ENCODE measurements around the gene DBX1.

The DBX1 gene

DNA sequence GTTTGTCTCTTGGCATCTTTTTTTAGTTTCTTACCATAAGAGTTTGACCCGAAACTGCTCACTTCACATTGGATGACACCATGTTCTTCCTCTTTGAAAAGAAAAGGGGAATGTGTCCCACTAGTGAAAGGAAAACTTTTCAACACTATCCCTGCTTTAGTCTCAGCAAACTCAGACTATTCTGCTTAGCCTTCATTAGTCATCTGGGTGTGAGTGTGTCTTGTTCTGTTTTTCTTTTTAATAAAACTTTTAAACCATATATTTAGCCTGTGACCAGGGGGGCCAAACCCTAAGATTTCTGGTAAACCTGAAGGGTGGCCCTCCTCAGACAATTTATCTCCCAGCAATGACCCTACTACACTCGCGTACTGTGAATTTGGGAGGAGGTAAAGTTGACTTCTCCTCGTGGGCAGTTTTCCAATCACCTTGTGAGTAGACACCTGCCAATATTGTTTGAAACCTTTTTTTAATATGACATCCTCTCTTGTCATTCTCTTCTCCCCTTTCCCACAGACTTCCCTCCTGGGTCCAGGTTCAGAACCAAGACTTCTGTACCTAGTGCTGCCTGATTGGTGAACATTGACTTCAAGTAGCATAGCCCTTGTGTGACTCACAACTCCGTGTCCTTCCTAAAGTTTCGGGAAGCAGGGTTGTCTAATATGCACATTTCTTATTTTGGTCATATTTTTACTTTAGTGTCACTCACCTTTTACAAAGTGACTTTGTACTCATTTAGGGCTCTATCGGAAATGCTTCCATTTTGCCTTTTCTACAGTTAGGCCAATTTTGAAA lies 39.9 kb downstream of the DBX1 start:
- no peak for DNase-seq

DNA sequence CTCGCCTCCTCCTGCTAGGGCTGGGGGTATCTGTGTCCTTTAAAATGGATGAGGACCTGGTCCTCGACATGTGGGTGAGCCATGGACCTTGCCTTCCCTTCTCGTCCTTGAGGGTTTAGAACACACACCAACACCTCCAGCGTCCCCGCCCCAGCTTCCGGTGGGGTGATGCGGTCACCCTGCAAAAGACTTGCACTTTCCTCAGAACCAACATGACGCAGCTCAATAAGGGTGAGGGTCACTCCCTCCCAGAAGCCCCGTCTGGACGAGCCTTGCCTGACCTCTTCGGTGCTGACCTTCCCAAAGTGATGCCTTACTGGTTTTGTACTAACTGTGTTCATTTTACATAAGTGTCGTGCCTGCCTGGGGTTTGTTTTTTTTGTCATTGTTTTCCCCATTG lies 41.0 kb downstream of the DBX1 start:
- no peak for DNase-seq

DNA sequence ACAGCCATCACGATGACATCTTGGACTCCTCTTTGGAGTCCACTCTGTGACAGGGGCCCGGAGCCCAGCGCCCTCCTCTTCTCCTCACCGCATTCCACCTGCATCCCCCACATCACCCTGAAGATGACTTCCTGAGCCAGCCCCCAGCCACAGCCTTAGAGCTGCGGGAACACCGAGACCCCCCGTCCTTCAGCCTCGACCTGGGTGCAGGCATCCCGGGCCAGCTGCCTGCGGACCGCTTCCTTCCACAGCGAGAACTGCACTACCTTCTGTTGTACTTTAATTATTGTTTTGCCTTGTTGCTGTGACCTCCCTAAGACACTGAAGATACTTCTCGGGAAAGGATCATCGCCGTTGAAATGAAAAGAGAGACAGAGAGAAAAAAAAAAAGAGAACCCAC lies 42.1 kb downstream of the DBX1 start:
- DNase-seq: no peak

DNA sequence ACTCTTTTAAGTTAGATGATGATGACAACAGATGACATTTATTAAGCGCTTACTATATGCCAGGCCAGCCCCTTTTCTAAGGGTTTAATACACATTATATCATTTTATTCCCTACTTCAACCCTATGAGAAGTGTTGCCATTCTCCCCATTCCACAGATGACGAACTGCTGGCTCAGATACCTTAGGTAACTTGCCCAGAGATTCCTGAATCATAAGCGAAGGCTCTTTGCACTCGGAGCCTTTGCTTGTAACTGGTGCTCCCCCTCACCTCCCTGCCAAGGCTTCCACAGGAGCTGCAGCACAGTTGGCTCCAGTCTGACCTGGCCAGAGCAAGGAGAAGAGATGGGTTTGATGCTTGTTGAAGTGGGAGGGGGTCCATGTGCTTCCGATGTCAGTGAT lies 43.0 kb downstream of the DBX1 start:
- no peak for DNase-seq

DNA sequence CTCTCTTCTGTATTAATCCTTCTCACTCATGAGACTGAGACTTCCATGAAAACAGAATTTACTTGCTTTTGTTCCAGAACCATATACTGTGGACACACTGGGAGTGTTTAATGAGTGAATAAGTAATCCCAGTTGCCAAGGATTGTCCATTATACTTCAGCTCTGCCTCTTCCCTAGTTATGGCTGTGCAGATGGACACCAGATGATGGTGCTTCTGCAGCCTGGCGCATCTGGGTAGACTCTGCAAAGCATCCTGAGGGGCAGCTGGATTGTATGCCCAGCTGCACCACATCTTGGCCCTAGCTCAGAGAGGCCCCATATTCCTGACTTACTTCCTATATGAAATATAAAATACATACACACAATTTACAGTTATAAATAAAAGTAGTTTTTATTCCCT lies 43.5 kb downstream of the DBX1 start:
- no peak for DNase-seq

DNA sequence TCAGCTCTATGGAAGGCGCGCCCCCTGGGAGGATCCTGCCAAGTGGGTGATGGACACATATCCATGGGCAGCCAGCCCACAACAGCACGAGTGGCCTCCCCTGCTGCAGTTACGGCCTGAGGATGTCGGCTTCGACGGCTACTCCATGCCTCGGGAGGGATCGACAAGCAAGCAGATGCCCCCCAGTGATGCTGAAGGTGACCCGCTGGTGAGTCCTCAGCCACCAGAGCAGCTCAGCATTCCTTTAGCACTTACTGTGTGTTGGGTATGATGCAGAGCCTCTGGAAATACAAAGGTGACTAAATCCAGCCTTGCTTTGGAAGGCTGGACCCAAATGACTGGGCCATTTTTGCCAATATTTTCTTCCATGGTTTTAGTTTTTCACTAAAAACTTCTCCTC lies 45.7 kb downstream of the DBX1 start:
- DNase-seq: no peak

GRCh38 chr11:20113149-20113438 lies 47.2 kb downstream of the DBX1 start:
- no peak for DNase-seq

- no peak for DNase-seq
These were observed 47.8 kb downstream of the DBX1 start for GRCh38 chr11:20112291-20113148.

- DNase-seq: no peak
These were observed 48.4 kb downstream of the DBX1 start for GRCh38 chr11:20111871-20112270.

DNA sequence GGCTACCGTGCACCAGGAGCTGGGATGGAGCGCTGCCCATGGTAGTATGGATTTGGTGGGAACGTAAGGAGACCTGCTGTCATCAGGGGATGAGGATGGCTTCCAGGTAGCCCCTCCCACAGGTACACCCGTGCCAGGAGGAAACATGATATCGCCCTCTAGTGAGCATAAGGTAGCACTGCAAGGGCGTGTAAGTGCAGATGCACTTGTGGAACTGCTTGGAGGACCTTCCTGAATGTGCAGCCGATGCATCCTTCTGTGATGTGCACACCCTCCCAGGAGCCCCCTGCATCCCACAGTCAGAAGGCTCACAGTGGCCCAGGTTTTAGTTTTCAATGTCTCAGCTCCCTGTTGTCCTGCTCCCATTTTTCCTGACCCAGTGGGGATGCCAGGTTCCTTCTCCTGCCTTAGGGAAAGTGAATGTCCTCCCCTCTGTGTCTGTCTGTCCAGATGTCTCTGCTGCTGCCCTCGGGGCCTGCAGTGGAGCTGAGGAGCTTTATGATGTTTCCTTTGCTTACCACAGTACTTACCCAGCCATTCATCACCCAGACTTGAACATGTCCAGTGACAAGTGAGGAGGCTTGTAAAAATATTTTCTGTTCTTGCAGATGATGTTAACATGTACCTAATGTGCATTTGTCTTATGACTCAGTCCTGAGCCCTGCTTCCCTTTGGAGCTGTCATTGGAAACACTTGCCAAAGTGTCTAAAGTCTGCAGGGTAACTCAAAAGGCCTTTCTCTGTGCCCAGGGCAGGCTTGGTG lies 49.2 kb downstream of the DBX1 start:
- peak; percentile 47 to 49 for DNase-seq

- DNase-seq: no peak
These were observed 50.4 kb downstream of the DBX1 start for GRCh38 chr11:20109731-20110445.
